Activated T-cell treated with anti-CD3 and anti-CD28 coated beads for 1 hour (primary cell): Measurements from ENCODE around the gene TEPSIN.

ENCODE experiments used
- DNase-seq: peaks from one replicate; pipeline ENCODE4 v3.0.0-alpha.2; 2020; ENCODE audit warnings: low read depth

TEPSIN gene

GRCh38 chr17:81183316-81183715 lies 55.5 kb downstream of the TEPSIN start:
- no peak for DNase-seq

- DNase-seq: no peak
Measured at GRCh38 chr17:81182596-81182995, 56.3 kb downstream of the TEPSIN start.

- DNase-seq: no peak
Measured at GRCh38 chr17:81181811-81182185, 57.1 kb downstream of the TEPSIN start.

GRCh38 chr17:81180836-81181810 lies 57.7 kb downstream of the TEPSIN start:
- no peak for DNase-seq

GRCh38 chr17:81179861-81180260 lies 59.0 kb downstream of the TEPSIN start:
- DNase-seq: no peak

- no peak for DNase-seq
Measured at GRCh38 chr17:81179220-81179619, 59.6 kb downstream of the TEPSIN start.
